GM12864 (cell line): ENCODE results near the gene ATP8B4.
A peak's percentile ranks its signal among the peaks of the same experiment; 100 is the strongest.

Source experiments
- DNase-seq: peaks from one replicate; pipeline ENCODE4 v3.0.0-alpha.2; 2011; ENCODE audit warnings: low read depth
- H3K4me3 ChIP-seq: 2 replicates; pipeline ENCODE4 v1.5.1; 2011; ENCODE audit warnings: mild to moderate bottlenecking, low read depth, low read length, control low read depth
- CTCF ChIP-seq: IDR thresholded peaks from 2 replicates; pipeline ENCODE4 v1.5.1; 2011; ENCODE audit warnings: low read depth, mild to moderate bottlenecking, moderate library complexity, low read length, control low read depth, inconsistent platforms; ENCODE audit errors: missing control alignments

The ATP8B4 gene

GRCh38 chr15:50024281-50024680 is 94.8 kb downstream of the ATP8B4 start:
- no peak overlapping the region for H3K4me3 ChIP-seq
- no peak for TF ChIP-seq CTCF
- DNase-seq, result no peak

- no peak overlapping the region for H3K4me3 ChIP-seq
- DNase-seq, result no peak
- no peak for TF ChIP-seq CTCF
Observed at GRCh38 chr15:50018491-50018890, 100.5 kb downstream of the ATP8B4 start.

DNA sequence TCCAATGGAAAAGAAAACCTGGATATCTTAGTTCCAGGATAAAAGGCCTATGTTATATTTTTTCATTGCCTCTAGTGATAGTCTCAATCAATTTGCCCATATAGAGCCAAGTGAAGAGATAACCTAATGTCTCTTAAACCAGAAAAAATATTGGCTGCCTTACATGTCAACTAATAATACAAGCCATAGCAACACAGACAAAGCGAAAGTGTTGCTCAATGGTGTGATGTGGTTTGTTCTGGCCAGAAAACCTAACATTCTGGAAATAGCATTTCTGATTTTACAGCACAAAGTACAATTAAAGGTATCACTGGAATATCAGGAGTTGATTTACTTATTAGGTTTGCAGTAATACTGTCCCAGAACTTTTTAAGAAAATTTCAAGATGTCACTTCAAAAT is 101.5 kb downstream of the ATP8B4 start:
- no peak for TF ChIP-seq CTCF
- H3K4me3 ChIP-seq, result no peak overlapping the region
- DNase-seq, result no peak

- no peak for TF ChIP-seq CTCF
- DNase-seq, result no peak
- no peak overlapping the region for H3K4me3 ChIP-seq
Observed at GRCh38 chr15:50016951-50017350, 102.1 kb downstream of the ATP8B4 start.

DNA sequence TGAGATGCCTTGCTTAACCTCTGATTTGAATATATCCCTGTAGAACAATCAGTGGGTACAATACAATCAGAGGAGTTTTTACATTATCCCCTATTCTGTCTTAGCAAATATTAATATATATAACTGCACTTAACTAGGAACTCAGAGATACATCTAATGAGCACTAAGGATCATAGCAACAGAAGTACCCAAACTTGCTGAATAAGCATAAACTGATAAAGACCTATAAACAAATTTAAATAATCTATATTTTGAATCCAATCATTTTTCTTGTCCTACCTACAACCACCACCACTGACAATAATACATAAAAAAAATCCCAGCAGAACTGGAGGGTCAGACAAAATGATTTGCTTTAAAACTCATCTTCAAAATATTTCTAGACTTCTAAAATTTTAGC is 106.2 kb downstream of the ATP8B4 start:
- no peak for DNase-seq
- no peak overlapping the region for H3K4me3 ChIP-seq
- TF ChIP-seq CTCF, result no peak

GRCh38 chr15:50009634-50010033 is 109.4 kb downstream of the ATP8B4 start:
- no peak for DNase-seq
- H3K4me3 ChIP-seq, result no peak overlapping the region
- TF ChIP-seq CTCF, result no peak

DNA sequence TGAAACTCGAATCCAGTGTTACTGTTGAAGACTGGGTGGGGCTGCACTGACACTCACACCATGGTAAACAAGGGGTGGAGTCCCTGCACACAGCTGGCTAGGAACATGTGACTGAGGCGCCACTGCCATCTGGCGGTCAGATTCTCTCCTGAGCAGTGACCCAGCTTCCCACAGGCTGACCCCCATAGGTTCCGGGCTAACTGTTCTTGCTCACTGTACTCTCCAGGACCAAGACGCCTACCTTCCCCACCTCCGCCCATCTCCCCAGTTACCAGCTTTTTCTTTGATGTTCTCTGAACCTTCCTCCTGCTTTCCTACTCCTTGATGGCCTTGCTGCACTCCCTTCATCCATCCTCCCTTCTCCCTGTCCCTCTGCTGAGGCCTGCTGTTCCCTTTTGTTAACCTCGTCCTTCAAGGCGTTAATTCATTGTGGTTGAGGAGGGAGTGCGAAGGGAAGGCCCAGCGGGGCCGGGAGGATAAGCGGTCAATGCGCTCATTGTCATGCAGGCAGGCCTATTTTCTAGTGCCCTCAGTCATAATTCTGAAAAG is 115.2 kb downstream of the ATP8B4 start:
- no peak overlapping the region for H3K4me3 ChIP-seq
- TF ChIP-seq CTCF, result peak; percentile 89
- DNase-seq, result peak; percentile 63
